GM21723 (cell line): Measurements from ENCODE around the gene FMNL3.
A peak's percentile ranks its signal among the peaks of the same experiment; 100 is the strongest.

Source experiments
- ATAC-seq: cut with Tn5 transposase; IDR thresholded peaks from one replicate; pipeline ENCODE4 v1.9.1; 2021; ENCODE audit warnings: mild to moderate bottlenecking, moderate library complexity; ENCODE audit not compliant: unreplicated experiment

Gene FMNL3

GRCh38 chr12:49680075-49680474 is 27.1 kb downstream of the FMNL3 start:
- no peak for ATAC-seq

DNA sequence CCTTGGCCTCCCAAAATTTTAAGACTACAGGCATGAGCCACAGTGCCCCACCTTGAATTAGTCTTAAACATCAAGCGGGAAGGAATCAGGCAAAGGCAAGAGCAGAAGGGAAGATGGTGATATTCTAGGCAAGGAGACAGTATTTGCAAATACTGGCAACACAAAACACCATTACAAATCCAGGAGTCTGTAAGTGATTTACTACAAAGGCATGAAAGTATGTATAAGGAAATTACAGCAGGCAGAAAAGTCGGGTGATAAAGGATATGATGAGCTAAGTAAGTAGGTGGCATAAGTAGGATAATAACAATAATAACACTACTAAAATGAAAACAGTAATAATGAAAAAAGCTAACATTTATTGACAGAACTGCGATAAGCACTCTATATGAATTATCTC is 28.5 kb downstream of the FMNL3 start:
- no peak for ATAC-seq

GRCh38 chr12:49675137-49675536 is 32.1 kb downstream of the FMNL3 start:
- ATAC-seq = no peak

DNA sequence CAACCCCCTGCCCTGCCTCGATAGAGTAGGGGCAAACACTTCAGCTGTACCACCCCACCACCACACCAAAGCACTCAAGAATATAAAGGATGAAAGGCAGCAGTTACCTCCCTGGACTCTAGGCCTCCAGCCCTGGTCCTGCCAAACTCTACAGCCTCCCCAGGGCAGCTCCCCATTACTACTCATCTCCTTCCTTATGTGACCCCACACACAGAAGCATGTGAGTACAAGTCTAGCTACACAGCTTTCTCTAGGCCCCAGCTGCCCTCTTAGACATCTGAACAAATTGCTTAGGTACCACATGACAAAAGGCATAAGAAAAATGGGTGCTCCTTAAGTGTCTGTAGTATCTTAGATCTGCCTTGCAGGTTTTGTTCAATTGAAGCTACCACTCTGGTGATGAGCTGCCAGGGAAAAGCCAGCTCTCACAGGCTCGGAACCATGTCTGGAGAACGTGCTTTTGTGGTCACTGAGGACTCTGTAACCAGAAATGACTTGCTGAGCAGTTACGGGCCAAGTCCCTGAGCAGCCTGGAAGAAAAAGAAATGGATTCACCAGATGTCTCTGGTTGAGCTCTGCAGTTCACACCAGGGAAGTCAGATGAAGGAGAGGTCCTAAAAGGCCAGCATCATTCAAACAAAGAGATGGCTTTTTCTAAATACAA is 32.8 kb downstream of the FMNL3 start:
- ATAC-seq = no peak

DNA sequence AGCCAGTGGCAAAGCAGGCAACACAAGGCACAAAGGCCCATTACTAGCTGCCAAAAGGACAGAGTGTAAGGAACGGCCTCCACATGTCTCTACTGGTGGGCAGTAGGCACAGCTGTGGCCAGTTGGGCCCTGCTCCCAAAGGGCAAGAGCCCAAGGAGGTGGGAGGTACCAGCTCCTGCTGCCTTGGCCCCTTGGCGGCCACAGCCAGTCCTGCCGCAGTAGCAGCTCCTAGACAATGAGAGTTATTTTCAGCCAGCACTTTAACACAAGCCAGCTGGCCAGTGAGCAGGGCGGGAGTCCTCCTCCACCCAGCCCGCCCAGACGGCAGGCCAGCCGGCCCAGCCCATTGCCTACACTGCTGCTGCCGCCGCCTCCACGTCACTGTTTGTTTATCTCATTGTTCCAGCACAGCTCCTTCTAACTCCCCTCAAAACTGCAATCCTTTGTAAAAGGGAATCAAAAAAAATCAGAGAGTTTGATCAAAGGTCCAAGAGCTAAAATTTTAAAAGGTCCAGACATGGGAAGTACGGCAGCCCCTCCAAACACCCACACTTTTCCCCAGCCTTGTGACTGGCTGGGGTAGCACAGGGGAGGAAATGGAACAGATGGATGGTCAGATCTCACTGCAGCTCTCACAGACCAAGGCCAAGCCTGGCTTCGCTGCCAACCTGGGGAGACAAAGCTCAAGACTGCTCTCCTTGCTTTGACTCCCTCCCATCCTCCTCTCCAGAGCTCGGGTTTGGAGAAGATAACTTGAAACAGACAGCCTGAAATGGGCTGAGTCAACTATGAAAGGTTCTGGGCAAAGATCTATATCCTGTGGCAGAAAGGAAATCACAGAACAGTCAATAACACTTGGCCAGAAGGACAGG is 33.5 kb downstream of the FMNL3 start:
- no peak for ATAC-seq

DNA sequence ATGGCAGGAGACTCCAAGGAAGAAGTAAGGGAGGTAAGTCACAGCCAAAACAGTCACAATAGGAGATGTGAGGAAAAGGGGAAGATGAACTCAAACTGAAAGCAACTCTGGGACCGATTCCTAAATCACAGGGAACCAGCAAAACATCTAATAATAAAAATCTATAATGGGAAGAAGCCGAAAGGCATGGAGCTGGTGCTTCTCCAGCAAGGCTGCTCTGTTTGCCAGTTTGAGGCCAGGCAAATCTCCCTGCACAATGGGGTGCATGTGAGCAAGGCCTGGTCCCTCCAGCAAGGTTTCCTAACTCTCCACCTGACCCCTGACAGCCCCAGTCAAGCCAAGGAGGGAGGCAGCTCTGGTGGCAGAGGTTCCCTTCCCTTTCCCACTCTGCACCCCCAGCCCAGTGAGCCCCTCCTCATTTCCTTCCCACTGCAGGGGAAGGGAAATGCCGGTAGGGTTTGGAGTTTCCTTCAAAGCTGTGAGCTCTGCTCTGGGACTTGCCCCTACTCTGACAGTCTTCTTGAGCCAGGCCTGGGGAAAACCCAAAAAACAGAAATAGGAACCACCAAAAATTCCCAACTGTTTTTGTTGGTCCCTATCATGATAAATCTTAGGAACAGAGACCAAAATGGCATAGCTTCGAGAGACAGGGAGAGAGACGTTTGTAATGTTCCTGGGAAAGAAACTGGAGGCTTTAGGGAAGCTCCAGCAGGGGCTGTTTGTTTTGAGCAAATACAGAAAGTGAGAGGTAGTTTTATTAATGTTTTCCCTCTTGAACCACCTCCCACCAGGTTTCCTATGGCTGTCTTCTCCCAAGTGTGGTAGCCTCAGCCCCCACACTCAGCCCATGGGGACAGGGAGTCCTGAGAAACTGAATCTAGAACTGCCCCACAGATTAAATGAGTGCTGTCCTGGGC is 34.6 kb downstream of the FMNL3 start:
- no peak for ATAC-seq

DNA sequence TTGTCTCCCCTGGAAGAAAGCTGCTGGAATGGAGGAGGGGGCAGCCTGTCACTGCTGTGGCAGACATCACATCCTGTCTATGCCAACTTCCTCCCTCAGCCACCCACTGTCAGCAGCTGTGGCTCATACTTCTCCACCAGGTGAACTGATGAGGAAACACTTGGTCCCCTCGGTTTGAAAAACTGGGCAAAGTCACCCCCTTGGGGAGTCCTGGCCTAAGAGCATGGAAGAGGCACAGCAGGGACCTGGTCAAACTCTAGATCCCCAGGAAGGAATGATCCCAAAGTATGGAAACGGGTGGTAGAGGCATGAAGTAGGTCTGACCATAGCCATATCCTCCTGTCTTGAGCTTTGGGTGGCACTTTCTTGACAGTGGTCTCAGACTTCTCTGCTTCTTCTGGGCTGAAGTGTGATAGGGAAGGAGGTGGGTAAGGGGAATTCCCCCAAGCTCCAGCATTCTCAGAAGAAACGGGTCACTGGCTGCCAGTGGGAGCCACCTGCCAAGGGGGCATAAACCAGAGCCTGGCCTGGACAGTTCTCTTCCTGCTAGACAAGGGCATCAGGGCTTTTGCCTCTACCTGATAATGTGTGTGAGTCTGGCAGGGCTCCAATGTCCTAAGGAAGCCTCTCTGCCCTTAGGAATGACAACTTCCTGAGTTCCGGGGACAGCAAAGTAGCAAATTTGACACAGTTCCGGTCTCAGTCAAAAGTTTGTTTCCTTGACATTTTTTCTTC is 36.0 kb downstream of the FMNL3 start:
- ATAC-seq = no peak

DNA sequence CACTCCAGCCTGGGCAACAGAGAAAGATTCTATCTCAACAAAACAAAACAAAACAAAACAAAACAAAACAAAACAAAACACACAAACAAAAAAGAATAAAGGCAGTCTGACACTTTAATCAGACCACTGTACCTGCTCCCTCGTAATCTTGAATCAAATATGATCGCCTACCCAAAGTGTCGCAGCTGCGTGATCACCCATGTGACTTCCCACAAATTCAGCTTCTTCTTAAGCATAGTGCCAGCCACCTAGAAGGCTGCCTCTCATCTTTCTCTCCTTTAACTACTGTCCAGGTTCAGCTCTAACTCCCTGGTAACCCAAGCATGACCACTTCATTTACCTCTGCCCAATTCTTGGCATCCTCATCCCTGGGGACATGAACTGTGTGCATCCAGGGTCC is 37.4 kb downstream of the FMNL3 start:
- ATAC-seq = no peak

GRCh38 chr12:49667325-49668090 is 39.7 kb downstream of the FMNL3 start:
- no peak for ATAC-seq

GRCh38 chr12:49666176-49666575 is 41.0 kb downstream of the FMNL3 start:
- no peak for ATAC-seq

DNA sequence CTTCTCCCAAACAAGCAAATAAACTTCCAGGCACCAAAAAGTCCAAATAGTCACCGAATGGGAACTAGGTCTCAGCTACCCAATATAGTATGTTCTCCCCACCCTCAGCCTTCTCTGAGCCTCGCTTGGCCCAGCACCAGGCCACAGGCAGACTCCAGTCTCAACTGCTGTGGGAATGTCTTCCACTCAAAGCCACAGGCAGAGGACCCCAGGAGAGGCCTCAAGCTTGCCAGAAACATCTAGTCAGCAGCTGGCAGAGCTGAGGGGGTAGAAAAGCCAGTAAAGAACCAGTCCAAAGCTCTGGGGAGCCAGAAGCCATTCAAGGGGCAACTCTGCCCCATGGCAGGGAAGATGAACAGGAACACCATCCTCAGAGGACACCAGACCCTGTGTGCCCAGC is 41.8 kb downstream of the FMNL3 start:
- ATAC-seq = no peak

DNA sequence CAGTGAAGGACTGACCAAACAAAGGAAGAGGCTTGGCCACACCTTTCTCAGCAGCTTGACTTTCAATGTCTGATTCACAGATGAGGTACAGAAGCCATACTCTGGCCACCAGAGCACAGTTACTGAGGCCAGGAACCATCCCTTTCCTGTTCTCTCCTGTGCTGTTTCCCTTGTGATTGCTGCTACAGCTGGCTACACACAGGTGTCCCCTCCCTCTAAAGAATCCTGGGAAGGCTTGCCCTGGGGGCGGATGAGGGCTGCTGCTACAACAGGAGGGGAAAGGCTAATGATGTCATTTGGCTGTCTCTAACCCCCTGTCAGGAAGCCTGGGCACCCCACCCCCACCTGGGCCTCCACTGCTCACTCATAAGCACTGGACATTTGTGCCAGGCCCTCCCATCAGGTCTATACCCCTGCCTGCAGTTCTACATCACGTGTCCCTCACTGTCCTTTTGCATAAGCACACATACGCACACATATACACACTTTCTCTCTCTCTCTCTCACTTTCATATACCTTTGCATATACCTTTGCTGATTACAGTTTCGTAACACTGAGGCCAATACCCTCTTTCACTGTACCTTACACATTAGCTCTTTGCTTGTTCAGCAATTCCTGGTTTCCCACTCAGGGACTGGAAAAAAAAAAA is 42.5 kb downstream of the FMNL3 start:
- ATAC-seq = peak; percentile 71

DNA sequence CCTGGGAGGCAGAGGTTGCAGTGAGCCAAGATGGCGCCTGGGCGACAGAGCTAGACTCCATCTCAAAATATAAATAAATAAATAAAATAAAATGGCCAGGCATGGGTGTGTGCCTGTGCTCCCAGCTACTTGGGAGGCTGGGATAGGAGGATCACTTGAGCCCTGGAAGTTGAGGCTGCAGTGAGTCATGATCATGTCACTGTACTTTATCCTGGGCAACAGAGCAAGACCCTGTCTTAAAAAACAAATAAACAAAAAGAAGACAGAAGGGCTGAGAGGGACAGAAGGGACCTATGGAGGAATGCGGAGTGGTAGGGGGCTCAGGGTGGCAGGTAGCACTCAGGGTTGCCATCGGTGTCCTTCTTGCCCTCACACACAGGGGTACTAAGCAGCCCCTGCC is 43.0 kb downstream of the FMNL3 start:
- ATAC-seq = no peak

GRCh38 chr12:49662998-49663843 is 44.0 kb downstream of the FMNL3 start:
- peak; percentile 76 for ATAC-seq

GRCh38 chr12:49661746-49662145 is 45.5 kb downstream of the FMNL3 start:
- no peak for ATAC-seq

DNA sequence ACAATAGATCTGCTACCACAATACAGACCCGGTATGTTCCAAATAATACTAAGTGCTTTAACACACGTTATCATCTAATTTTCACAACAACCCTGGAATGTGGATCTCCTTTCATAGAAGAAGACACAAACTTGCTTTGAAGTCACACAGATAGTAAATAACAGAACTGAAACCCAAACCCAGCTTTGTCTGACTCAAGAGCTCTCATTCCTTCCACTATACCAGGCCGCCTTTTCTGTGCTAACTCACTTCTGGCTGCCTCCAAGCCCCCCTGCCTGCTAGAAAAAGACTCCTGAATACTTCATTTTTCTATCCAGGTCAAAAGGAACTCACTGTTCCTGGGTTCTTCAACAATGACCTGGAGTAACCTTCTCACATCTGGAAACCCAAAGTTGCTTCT is 46.0 kb downstream of the FMNL3 start:
- ATAC-seq = no peak

DNA sequence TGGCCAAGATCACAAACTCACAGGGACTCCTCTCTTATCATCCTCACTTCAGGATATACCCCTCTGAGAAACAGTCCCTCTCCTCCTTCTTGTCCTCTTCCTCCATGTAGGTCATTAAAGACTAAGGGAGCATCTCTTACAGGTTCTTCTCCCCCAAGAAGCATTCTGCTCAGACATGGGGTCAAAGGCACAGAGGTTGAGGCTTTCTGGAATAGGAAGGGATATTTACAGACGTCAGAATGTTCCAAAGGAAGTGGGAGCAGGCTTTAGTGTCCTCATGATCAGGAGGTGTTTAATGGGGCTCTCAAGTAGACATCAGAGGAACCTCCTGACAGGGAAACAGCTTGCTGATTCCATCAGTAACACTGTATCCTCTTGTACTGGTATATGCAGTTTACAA is 47.5 kb downstream of the FMNL3 start:
- no peak for ATAC-seq

DNA sequence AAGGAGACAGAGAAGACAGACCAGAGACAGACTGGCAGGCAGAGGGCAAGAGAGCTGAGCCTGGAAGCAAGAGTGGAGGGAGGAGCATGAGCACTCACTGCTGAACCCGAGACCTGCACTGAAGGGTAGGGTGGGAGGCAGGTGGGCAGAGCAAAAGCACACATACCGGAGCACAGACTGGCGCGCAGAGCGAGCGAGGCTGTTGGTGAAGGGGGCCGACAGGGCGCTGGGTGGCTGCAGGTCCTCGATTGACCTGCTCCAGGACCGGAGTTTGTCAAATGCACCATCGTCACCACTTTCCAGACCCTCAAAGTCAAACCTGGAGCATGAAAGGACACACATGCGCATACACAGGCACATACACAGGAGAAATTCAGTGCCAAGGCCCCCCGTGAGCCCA is 48.9 kb downstream of the FMNL3 start:
- ATAC-seq = no peak
